ENCODE data around the gene TMEM109. TPM values are rescaled to one million over a fixed set of nuclear protein-coding genes. Genes with fewer than 3 reads are reported as not detected.

Gene TMEM109
- total RNA-seq, 4 donors from 2014 or later = 61.9 to 105 (median 96.0) TPM

DNA sequence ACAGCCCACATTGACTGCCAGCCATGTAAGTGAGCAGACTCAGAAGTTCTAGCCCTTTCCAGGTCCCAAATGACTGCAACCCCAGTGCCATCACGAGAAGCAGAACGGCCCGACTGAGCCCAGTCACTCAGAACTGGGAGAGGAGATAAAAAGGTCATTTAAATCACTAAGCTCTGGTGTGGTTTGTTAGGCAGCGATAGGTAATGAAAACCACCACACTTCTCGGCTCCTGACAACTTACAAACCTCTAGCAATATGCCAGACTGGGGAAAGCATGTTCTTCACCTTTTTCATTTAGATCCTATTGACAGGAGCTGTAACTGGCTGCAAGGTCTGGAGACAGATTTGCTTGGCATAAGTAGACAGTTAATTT, 31.3 kb downstream of the TMEM109 start:
- Histone ChIP-seq H3K27me3 (no peaks in the 10 kb centered on the region), H3K4me1 (peaks cover 0 to 16% of the 10 kb centered on the region in 2 donors), H3K36me3 (no peaks in the 10 kb centered on the region), H3K4me3 (replicated peaks in 1 of 3) (no peak overlapping the region), H3K9me3 (no peaks in the 10 kb centered on the region), H3K27ac (no peak overlapping the region)
- DNase-seq = no peak
- TF ChIP-seq POLR2A (IDR thresholded peaks at IDR 0.05) = no peak
- TF ChIP-seq, protein P1, sequence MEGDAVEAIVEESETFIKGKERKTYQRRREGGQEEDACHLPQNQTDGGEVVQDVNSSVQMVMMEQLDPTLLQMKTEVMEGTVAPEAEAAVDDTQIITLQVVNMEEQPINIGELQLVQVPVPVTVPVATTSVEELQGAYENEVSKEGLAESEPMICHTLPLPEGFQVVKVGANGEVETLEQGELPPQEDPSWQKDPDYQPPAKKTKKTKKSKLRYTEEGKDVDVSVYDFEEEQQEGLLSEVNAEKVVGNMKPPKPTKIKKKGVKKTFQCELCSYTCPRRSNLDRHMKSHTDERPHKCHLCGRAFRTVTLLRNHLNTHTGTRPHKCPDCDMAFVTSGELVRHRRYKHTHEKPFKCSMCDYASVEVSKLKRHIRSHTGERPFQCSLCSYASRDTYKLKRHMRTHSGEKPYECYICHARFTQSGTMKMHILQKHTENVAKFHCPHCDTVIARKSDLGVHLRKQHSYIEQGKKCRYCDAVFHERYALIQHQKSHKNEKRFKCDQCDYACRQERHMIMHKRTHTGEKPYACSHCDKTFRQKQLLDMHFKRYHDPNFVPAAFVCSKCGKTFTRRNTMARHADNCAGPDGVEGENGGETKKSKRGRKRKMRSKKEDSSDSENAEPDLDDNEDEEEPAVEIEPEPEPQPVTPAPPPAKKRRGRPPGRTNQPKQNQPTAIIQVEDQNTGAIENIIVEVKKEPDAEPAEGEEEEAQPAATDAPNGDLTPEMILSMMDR (IDR thresholded peaks at IDR 0.05) = no peak
- WGBS, 2 donors = 94 to 96% methylated on average over 5 of the region's 5 CpGs
- intact Hi-C loops (cut with DNase I) = no loop called here

DNA sequence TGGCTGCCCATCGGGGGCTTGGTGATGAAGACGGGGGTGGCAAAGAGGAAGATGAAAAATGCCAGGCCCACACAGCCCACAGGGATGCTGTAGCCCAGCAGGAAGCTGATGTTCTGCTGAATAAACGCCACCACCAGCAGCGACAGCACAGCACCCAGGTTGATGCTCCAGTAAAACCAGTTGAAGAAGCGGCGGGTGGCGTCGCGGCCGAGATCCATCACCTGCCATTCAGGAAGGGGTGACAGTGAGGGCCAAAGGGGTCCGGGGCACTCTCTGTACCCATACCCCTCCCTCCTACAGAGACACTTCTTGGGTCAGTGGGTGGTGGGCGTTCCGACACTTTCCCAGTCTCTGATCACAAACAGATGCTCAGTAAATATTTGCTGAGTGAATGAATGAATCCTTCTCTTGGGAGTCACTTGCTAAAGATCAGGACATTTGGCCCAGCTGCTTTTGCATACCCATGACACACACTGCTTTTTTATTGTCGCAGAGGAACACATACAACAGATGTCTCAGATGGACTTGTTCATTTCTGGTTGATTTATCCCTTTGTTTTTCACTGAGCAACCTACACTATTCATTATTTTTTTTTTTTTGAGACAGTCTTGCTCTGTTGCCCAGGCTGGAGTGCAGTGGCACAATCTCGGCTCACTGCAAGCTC, 32.8 kb downstream of the TMEM109 start:
- 82 to 85% methylated on average over 15 of the region's 15 CpGs for WGBS, 2 donors
- Histone ChIP-seq H3K9me3 (no peaks in the 10 kb centered on the region), H3K4me3 (replicated peaks in 1 of 3) (no peak overlapping the region), H3K4me1 (peaks cover 0 to 23% of the 10 kb centered on the region in 2 donors), H3K27ac (no peak overlapping the region), H3K27me3 (peaks cover 5% of the 10 kb centered on the region), H3K36me3 (no peaks in the 10 kb centered on the region)
- intact Hi-C loops (cut with DNase I) = no loop called here
- DNase-seq = no peak
- TF ChIP-seq, protein P1 (IDR thresholded peaks at IDR 0.05) = no peak
- TF ChIP-seq POLR2A (IDR thresholded peaks at IDR 0.05) = no peak

DNA sequence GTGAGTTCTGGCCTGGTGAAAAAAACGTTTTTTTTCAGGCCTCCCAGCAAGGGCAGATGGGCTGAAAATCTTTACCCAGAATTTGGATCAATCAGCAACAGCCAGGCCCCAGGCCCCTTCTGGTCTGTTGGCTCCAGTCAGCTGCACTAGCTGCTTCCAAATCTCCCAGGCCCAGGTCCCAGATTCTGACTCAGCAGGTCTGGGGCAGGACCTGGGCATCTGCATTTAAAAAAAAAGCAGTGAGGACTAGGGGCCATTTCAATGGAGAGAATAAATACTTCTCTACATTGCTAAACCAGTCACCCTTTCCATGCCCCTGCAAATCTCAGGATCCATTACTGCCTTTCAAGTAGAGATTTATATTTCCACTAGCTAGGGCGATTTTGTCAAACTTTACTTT, 33.7 kb downstream of the TMEM109 start:
- H3K27ac ChIP-seq = no peak overlapping the region
- 47 to 59% methylated on average over 2 of the region's 2 CpGs for WGBS, 2 donors
- TF ChIP-seq, protein P1 (IDR thresholded peaks at IDR 0.05) = no peak
- no peak for TF ChIP-seq POLR2A (IDR thresholded peaks at IDR 0.05)
- H3K9me3 ChIP-seq = no peaks in the 10 kb centered on the region
- H3K4me3 ChIP-seq (replicated peaks in 1 of 3) = no peak overlapping the region
- no peak for DNase-seq
- peaks cover 0 to 18% of the 10 kb centered on the region in 2 donors for H3K4me1 ChIP-seq
- intact Hi-C loops (cut with DNase I) = no loop called here
- no peaks in the 10 kb centered on the region for H3K36me3 ChIP-seq
- H3K27me3 ChIP-seq = peaks cover 5% of the 10 kb centered on the region

DNA sequence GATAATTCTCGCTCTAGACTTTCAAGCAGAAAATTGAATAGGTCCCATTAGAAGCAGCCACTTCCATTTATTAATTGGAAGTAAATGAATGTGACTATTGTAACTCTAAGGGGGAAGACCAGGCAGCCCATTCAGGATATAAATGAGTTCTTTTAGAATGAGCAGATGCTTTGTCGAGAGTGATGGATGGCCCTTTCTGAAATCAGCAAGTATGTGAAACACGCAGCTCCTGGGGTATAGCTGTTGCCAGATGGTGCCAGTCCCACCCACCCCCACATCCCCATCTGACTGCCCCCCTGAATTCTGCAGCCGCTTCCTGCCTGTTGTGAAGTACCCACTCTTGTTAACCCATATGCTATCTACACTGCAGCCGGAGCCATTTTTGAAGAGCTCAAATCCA, 34.3 kb downstream of the TMEM109 start:
- Histone ChIP-seq H3K27ac (no peak overlapping the region), H3K4me3 (replicated peaks in 1 of 3) (no peak overlapping the region), H3K36me3 (no peaks in the 10 kb centered on the region), H3K4me1 (peaks cover 0 to 13% of the 10 kb centered on the region in 2 donors), H3K27me3 (peaks cover 5% of the 10 kb centered on the region), H3K9me3 (no peaks in the 10 kb centered on the region)
- 84 to 85% methylated on average over 5 of the region's 5 CpGs for WGBS, 2 donors
- TF ChIP-seq, protein P1 (IDR thresholded peaks at IDR 0.05) = no peak
- TF ChIP-seq POLR2A (IDR thresholded peaks at IDR 0.05) = no peak
- intact Hi-C loops (cut with DNase I) = no loop called here
- DNase-seq = no peak

DNA sequence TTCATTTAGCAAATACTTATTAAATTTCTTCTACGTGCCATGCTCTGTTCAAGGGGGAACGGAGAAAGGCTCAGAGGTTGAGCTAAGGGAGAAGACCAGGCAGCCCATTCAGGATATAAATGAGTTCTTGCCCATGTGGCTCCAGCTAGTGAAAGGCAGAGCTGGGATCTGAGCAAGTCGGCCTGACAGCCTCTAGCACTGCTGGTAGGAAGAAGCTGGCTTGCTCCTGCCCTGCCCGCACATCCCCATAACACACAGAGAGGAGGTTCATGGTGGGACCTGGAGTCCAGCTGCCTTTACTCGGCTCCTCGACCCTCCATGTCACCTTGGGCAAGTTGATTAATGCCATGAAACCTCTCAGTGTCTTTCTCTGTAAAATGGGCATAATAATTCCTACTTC, 36.1 kb downstream of the TMEM109 start:
- intact Hi-C loops (cut with DNase I) = no loop called here
- no peak overlapping the region for H3K27ac ChIP-seq
- peaks cover 5% of the 10 kb centered on the region for H3K27me3 ChIP-seq
- H3K36me3 ChIP-seq = no peaks in the 10 kb centered on the region
- H3K9me3 ChIP-seq = no peaks in the 10 kb centered on the region
- TF ChIP-seq POLR2A (IDR thresholded peaks at IDR 0.05) = no peak
- TF ChIP-seq, protein P1 (IDR thresholded peaks at IDR 0.05) = no peak
- DNase-seq = no peak
- peaks cover 0 to 10% of the 10 kb centered on the region in 2 donors for H3K4me1 ChIP-seq
- no peak overlapping the region for H3K4me3 ChIP-seq (replicated peaks in 1 of 3)
- WGBS, 2 donors = 89 to 94% methylated on average over 6 of the region's 6 CpGs

All from thyroid gland (tissue), 4 donors.